Fibroblast of pulmonary artery (primary cell): ENCODE measurements around the gene IFI16.

Source experiments
- DNase-seq: peaks from one replicate; pipeline ENCODE4 v3.0.0-alpha.2; 2010; ENCODE audit warnings: low read depth
- H3K4me3 ChIP-seq: replicated peaks from 2 replicates; pipeline ENCODE4 v1.5.1; 2011; ENCODE audit warnings: low read depth, mild to moderate bottlenecking, control low read depth, low read length, moderate library complexity
- CTCF ChIP-seq: IDR thresholded peaks from 2 replicates; pipeline ENCODE4 v1.5.1; 2011; ENCODE audit warnings: mild to moderate bottlenecking, control low read depth, low read length, inconsistent platforms; ENCODE audit errors: missing control alignments

IFI16 gene

GRCh38 chr1:158998037-158998780 is 11.5 kb upstream of the IFI16 start:
- H3K4me3 ChIP-seq, result no peak overlapping the region
- no peak for DNase-seq
- no peak for TF ChIP-seq CTCF

- peak; percentile 76 for DNase-seq
- peak overlapping the region; percentile 64 for H3K4me3 ChIP-seq
- peak; percentile 83 for TF ChIP-seq CTCF
Measured at GRCh38 chr1:158998781-158999161, 10.9 kb upstream of the IFI16 start.

- peak overlapping the region; percentile 64 for H3K4me3 ChIP-seq
- peak; percentile 99 for DNase-seq
Measured at GRCh38 chr1:158999316-159000069, 10.2 kb upstream of the IFI16 start.

GRCh38 chr1:159000070-159000409 is 9.7 kb upstream of the IFI16 start:
- DNase-seq, result no peak
- no peak for TF ChIP-seq CTCF
- peak overlapping the region; percentile 64 for H3K4me3 ChIP-seq

More at GRCh38 chr1:158999316-159000069, 10.2 kb upstream of the IFI16 start:
- TF ChIP-seq CTCF, result no peak

- H3K4me3 ChIP-seq, result peak overlapping the region; percentile 64
- no peak for TF ChIP-seq CTCF
- peak; percentile 96 for DNase-seq
Measured at GRCh38 chr1:159000625-159001024, 9.1 kb upstream of the IFI16 start.

GRCh38 chr1:159005161-159005560 is 4.5 kb upstream of the IFI16 start:
- no peak overlapping the region for H3K4me3 ChIP-seq
- TF ChIP-seq CTCF, result no peak
- peak; percentile 43 for DNase-seq
